Measurements from ENCODE around the gene FBN3. TPM values are rescaled to one million over a fixed set of nuclear protein-coding genes. Genes with fewer than 3 reads are reported as not detected.
A peak's percentile ranks its signal among the peaks of the same experiment; 100 is the strongest.

FBN3 gene
- polyA plus RNA-seq, 1 donor (not counting 4 experiments of a cell fraction or from before 2014, with no cell fraction given): not detected

DNA sequence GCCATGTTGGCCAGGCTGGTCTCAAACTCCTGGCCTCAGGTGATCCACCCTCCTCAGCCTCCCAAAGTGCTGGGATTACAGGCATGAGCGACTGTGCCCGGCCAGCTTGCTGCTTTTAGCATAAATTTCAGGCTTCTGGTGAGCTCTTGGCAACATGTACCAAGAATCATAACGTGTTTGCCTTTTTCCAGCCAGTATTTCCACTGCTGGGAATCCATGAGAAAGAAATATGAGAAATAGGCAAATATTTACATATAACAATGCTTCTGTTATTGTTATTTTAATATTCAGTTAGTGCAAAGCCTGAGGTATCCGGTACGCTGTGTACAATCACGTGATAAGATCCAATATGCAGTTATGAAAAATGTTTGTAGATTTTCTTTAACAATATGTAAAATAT is 30.6 kb upstream of the FBN3 start:
- no peak for TF ChIP-seq EZH2 (IDR thresholded peaks at IDR 0.05; ENCODE audit: low read length)
- TF ChIP-seq, protein P1, sequence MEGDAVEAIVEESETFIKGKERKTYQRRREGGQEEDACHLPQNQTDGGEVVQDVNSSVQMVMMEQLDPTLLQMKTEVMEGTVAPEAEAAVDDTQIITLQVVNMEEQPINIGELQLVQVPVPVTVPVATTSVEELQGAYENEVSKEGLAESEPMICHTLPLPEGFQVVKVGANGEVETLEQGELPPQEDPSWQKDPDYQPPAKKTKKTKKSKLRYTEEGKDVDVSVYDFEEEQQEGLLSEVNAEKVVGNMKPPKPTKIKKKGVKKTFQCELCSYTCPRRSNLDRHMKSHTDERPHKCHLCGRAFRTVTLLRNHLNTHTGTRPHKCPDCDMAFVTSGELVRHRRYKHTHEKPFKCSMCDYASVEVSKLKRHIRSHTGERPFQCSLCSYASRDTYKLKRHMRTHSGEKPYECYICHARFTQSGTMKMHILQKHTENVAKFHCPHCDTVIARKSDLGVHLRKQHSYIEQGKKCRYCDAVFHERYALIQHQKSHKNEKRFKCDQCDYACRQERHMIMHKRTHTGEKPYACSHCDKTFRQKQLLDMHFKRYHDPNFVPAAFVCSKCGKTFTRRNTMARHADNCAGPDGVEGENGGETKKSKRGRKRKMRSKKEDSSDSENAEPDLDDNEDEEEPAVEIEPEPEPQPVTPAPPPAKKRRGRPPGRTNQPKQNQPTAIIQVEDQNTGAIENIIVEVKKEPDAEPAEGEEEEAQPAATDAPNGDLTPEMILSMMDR (optimal IDR thresholded peaks at IDR 0.05 in 1 of 3, IDR thresholded peaks at IDR 0.05 in 1 of 3, conservative IDR thresholded peaks at IDR 0.05 in 1 of 3; ENCODE audit: extremely low read depth in 1 of 3, insufficient read depth in 2 of 3, low read length in 3 of 3): no peak
- no peaks in the 10 kb centered on the region for H3K27me3 ChIP-seq (ENCODE audit: control insufficient read depth, extremely low read depth, insufficient read depth, low read length)
- dilution Hi-C loops (cut with MboI; ENCODE audit: extremely low pct_ligation_motif_present, low sequenced_read_pairs): no loop called here
- FAIRE-seq (no peak), DNase-seq (ENCODE audit: low read depth, low spot score) (no peak)
- H3K4me2 ChIP-seq (ENCODE audit: control insufficient read depth, extremely low read depth, insufficient read depth, low read depth, low read length): no peak overlapping the region
- no peaks in the 10 kb centered on the region for H3K36me3 ChIP-seq (ENCODE audit: control insufficient read depth in 2 of 2, extremely low read depth in 1 of 2, insufficient read depth in 2 of 2, low read length in 2 of 2)
- no peak overlapping the region for H2AFZ ChIP-seq (ENCODE audit: control insufficient read depth, low read length)
- no peaks in the 10 kb centered on the region for H3K79me2 ChIP-seq (ENCODE audit: control insufficient read depth, insufficient read depth, low read length)
- H3K9me1 ChIP-seq (ENCODE audit: control insufficient read depth, extremely low read depth, insufficient read depth, low read length): no peaks in the 10 kb centered on the region
- H3K9ac ChIP-seq (ENCODE audit: control insufficient read depth, extremely low read depth, insufficient read depth, low read length): no peak overlapping the region
- no peak overlapping the region for H3K27ac ChIP-seq (ENCODE audit: control insufficient read depth, insufficient read depth, low read length)
- H3K4me1 ChIP-seq (ENCODE audit: control insufficient read depth, extremely low read depth, insufficient read depth, low read length): peaks cover under 1% of the 10 kb centered on the region
- H4K20me1 ChIP-seq (ENCODE audit: control insufficient read depth, extremely low read depth, insufficient read depth, low read length): no peaks in the 10 kb centered on the region
- H3K4me3 ChIP-seq (ENCODE audit: control insufficient read depth in 2 of 3, extremely low read depth in 1 of 3, insufficient read depth in 2 of 3, low read depth in 1 of 3, low read length in 3 of 3): no peak overlapping the region
- no peaks in the 10 kb centered on the region for H3K9me3 ChIP-seq (ENCODE audit: control insufficient read depth, low read depth, low read length)

DNA sequence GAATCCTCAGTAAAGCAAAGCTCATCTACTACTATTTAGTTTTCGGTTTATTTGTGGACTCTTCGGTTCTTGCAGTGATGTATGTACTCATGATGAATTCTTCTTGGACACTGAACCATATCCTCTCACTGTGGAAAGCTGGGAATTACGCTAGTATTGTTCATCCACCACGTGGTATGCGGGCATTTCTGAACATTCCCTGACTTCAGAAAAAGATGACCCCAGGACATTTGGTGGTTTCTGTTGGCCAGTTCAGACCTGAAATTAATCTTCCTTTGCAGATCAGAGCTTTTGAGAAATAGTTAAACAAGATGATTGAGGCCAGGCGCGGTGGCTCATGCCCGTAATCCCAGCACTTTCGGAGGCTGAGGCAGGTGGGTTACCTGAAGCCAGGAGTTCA is 25.3 kb upstream of the FBN3 start:
- TF ChIP-seq, protein P1 (optimal IDR thresholded peaks at IDR 0.05 in 1 of 3, IDR thresholded peaks at IDR 0.05 in 1 of 3, conservative IDR thresholded peaks at IDR 0.05 in 1 of 3; ENCODE audit: extremely low read depth in 1 of 3, insufficient read depth in 2 of 3, low read length in 3 of 3): no peak
- no peak for TF ChIP-seq EZH2 (IDR thresholded peaks at IDR 0.05; ENCODE audit: low read length)
- no peaks in the 10 kb centered on the region for H3K27me3 ChIP-seq (ENCODE audit: control insufficient read depth, extremely low read depth, insufficient read depth, low read length)
- H3K9me1 ChIP-seq (ENCODE audit: control insufficient read depth, extremely low read depth, insufficient read depth, low read length): no peaks in the 10 kb centered on the region
- no peaks in the 10 kb centered on the region for H3K9me3 ChIP-seq (ENCODE audit: control insufficient read depth, low read depth, low read length)
- H3K4me1 ChIP-seq (ENCODE audit: control insufficient read depth, extremely low read depth, insufficient read depth, low read length): peaks cover 7% of the 10 kb centered on the region
- DNase-seq (ENCODE audit: low read depth, low spot score): no peak
- H3K27ac ChIP-seq (ENCODE audit: control insufficient read depth, insufficient read depth, low read length): no peak overlapping the region
- no peaks in the 10 kb centered on the region for H3K79me2 ChIP-seq (ENCODE audit: control insufficient read depth, insufficient read depth, low read length)
- H4K20me1 ChIP-seq (ENCODE audit: control insufficient read depth, extremely low read depth, insufficient read depth, low read length): no peaks in the 10 kb centered on the region
- H2AFZ ChIP-seq (ENCODE audit: control insufficient read depth, low read length): no peak overlapping the region
- H3K9ac ChIP-seq (ENCODE audit: control insufficient read depth, extremely low read depth, insufficient read depth, low read length): no peak overlapping the region
- peak; percentile 92 for FAIRE-seq
- H3K36me3 ChIP-seq (ENCODE audit: control insufficient read depth in 2 of 2, extremely low read depth in 1 of 2, insufficient read depth in 2 of 2, low read length in 2 of 2): no peaks in the 10 kb centered on the region
- no peak overlapping the region for H3K4me3 ChIP-seq (ENCODE audit: control insufficient read depth in 2 of 3, extremely low read depth in 1 of 3, insufficient read depth in 2 of 3, low read depth in 1 of 3, low read length in 3 of 3)
- dilution Hi-C loops (cut with MboI; ENCODE audit: extremely low pct_ligation_motif_present, low sequenced_read_pairs): no loop called here
- no peak overlapping the region for H3K4me2 ChIP-seq (ENCODE audit: control insufficient read depth, extremely low read depth, insufficient read depth, low read depth, low read length)

Data from keratinocyte (primary cell).